22Rv1 (cell line): ENCODE results near the gene TAOK1.

Source experiments
- H3K27ac ChIP-seq: fragments of 450-650 bp; 2 replicates; pipeline ENCODE4 v1.5.1; 2017
- CTCF ChIP-seq: fragments of 450-650 bp; IDR thresholded peaks from 2 replicates; pipeline ENCODE4 v1.5.1; 2017; ENCODE audit warnings: mild to moderate bottlenecking
- ZFX ChIP-seq: fragments of 450-650 bp; IDR thresholded peaks from 2 replicates; pipeline ENCODE4 v1.6.1; 2017; ENCODE audit warnings: antibody characterized with exemption, borderline replicate concordance

TAOK1 gene

GRCh38 chr17:29591737-29592608, 201.8 kb downstream of the TAOK1 start:
- TF ChIP-seq CTCF (peak; percentile 99), ZFX (no peak)
- H3K27ac ChIP-seq, result peak overlapping the region; percentile 98

- H3K27ac ChIP-seq, result peak within 1 kb of the TSS; percentile 98
- TF ChIP-seq CTCF (no peak), ZFX (no peak)
These were observed 202.8 kb downstream of the TAOK1 start, which contains the start of gene ANKRD13B for GRCh38 chr17:29592850-29593551. Gene ANKRD13B, plus strand, starts transcription at chr17:29593132. Its CDS starts 490 bp downstream, at chr17:29593622.

- TF ChIP-seq CTCF (peak; percentile 54), ZFX (no peak)
- H3K27ac ChIP-seq, result peak overlapping the region; percentile 98
These were observed 203.7 kb downstream of the TAOK1 start for GRCh38 chr17:29593591-29594518.

GRCh38 chr17:29594519-29595090, 204.4 kb downstream of the TAOK1 start:
- H3K27ac ChIP-seq, result peak overlapping the region; percentile 98
- TF ChIP-seq CTCF (peak; percentile 28), ZFX (no peak)

- peak overlapping the region; percentile 98 for H3K27ac ChIP-seq
These were observed 205.2 kb downstream of the TAOK1 start for GRCh38 chr17:29595107-29595942.

More at GRCh38 chr17:29595107-29595942, 205.2 kb downstream of the TAOK1 start:
- TF ChIP-seq CTCF (no peak), ZFX (no peak)
